Jurkat, Clone E6-1 (cell line): ENCODE results near the gene ZIC5.
"Not testable (repeated sequence)": the region's sequence is repeated elsewhere in the genome, so short reads cannot be mapped to it uniquely, and the experiment has no call there.

Source experiments
- DNase-seq: peaks from one replicate; pipeline ENCODE4 v3.0.0-alpha.2; 2011; ENCODE audit warnings: low read depth, low spot score
- H3K4me3 ChIP-seq: 2 replicates; pipeline ENCODE4 v1.5.1; 2011; ENCODE audit warnings: mild to moderate bottlenecking, low read length, control low read depth, moderate library complexity

The ZIC5 gene

GRCh38 chr13:99966064-99966805 lies 5.3 kb downstream of the ZIC5 start:
- no peak overlapping the region for H3K4me3 ChIP-seq
- DNase-seq, result no peak

- no peak overlapping the region for H3K4me3 ChIP-seq
- DNase-seq, result no peak
Measured at GRCh38 chr13:99965329-99966000, 6.1 kb downstream of the ZIC5 start.

GRCh38 chr13:99963816-99964339 lies 7.7 kb downstream of the ZIC5 start:
- DNase-seq, result no peak
- H3K4me3 ChIP-seq, result no peak overlapping the region

GRCh38 chr13:99962242-99962641 lies 9.3 kb downstream of the ZIC5 start:
- no peak for DNase-seq
- no peak overlapping the region for H3K4me3 ChIP-seq

GRCh38 chr13:99961636-99962035 lies 9.9 kb downstream of the ZIC5 start:
- H3K4me3 ChIP-seq, result no peak overlapping the region
- no peak for DNase-seq

GRCh38 chr13:99960663-99961311 lies 10.8 kb downstream of the ZIC5 start:
- DNase-seq, result no peak
- no peak overlapping the region for H3K4me3 ChIP-seq

GRCh38 chr13:99959540-99960230 lies 11.9 kb downstream of the ZIC5 start:
- no peak overlapping the region for H3K4me3 ChIP-seq
- no peak for DNase-seq

GRCh38 chr13:99959127-99959539 lies 12.4 kb downstream of the ZIC5 start:
- no peak for DNase-seq
- H3K4me3 ChIP-seq, result no peak overlapping the region

- no peak for DNase-seq
- no peak overlapping the region for H3K4me3 ChIP-seq
Measured at GRCh38 chr13:99958406-99959126, 13.0 kb downstream of the ZIC5 start.

- no peak for DNase-seq
- no peak overlapping the region for H3K4me3 ChIP-seq
Measured at GRCh38 chr13:99956473-99957349, 14.9 kb downstream of the ZIC5 start.

- DNase-seq, result no peak
- H3K4me3 ChIP-seq, result no peak overlapping the region
Measured at GRCh38 chr13:99955747-99956472, 15.7 kb downstream of the ZIC5 start.

- no peak overlapping the region for H3K4me3 ChIP-seq
- no peak for DNase-seq
Measured at GRCh38 chr13:99955107-99955746, 16.3 kb downstream of the ZIC5 start.

- no peak for DNase-seq
- H3K4me3 ChIP-seq, result no peak overlapping the region
Measured at GRCh38 chr13:99953138-99953755, 18.3 kb downstream of the ZIC5 start.

- not testable (repeated sequence) for DNase-seq, H3K4me3 ChIP-seq
Measured at GRCh38 chr13:99951666-99952065, 19.9 kb downstream of the ZIC5 start.

- no peak for DNase-seq
- H3K4me3 ChIP-seq, result no peak overlapping the region
Measured at GRCh38 chr13:99949679-99950413, 21.7 kb downstream of the ZIC5 start.
